Umbilical cord (tissue), 2 donors: ENCODE results near the gene SLC26A2. TPM values are rescaled to one million over a fixed set of nuclear protein-coding genes. Genes with fewer than 3 reads are reported as not detected.
A peak's percentile ranks its signal among the peaks of the same experiment; 100 is the strongest.

Source experiments
- DNase-seq: peaks from one replicate; pipeline ENCODE4 v3.0.0-alpha.2; 2015; ENCODE audit warnings: low spot score
- total RNA-seq: library from RNA; depleted of rRNA; stranded (reverse); fragments of >200 nt; gene quantifications from one replicate; pipeline ENCODE4 v1.2.3, GENCODE V29; 2014; ENCODE audit warnings: low replicate concordance; ENCODE audit not compliant: insufficient read depth

Gene SLC26A2
- total RNA-seq, 1 donor from 2014 or later, result 32.5 TPM

- no peak for DNase-seq
Observed at GRCh38 chr5:149961186-149961685, 678 bp downstream of the SLC26A2 start.

- peak; percentile 68 for DNase-seq
Observed at GRCh38 chr5:149961957-149962409, 1.4 kb downstream of the SLC26A2 start.

GRCh38 chr5:149962601-149963300 lies 2.2 kb downstream of the SLC26A2 start:
- DNase-seq, result no peak

- no peak for DNase-seq
Observed at GRCh38 chr5:149963729-149964128, 3.2 kb downstream of the SLC26A2 start.

GRCh38 chr5:149966946-149967345 lies 6.4 kb downstream of the SLC26A2 start:
- no peak for DNase-seq

- DNase-seq, result no peak
Observed at GRCh38 chr5:149969181-149969930, 8.8 kb downstream of the SLC26A2 start.

- DNase-seq, result no peak
Observed at GRCh38 chr5:149975409-149975808, 14.9 kb downstream of the SLC26A2 start.

GRCh38 chr5:149979896-149980295 lies 19.3 kb downstream of the SLC26A2 start:
- DNase-seq, result no peak

GRCh38 chr5:149981206-149981605 lies 20.6 kb downstream of the SLC26A2 start:
- DNase-seq, result no peak

- DNase-seq, result no peak
Observed at GRCh38 chr5:149982505-149982904, 21.9 kb downstream of the SLC26A2 start.

GRCh38 chr5:149988126-149988525 lies 27.6 kb downstream of the SLC26A2 start:
- no peak for DNase-seq

- peak; percentile 82 for DNase-seq
Observed at GRCh38 chr5:149990518-149991376, 30.2 kb downstream of the SLC26A2 start.

GRCh38 chr5:149993471-149993870 lies 32.9 kb downstream of the SLC26A2 start:
- DNase-seq, result no peak

- no peak for DNase-seq
Observed at GRCh38 chr5:149995385-149996204, 35.0 kb downstream of the SLC26A2 start.

GRCh38 chr5:149996205-149996890 lies 35.8 kb downstream of the SLC26A2 start:
- no peak for DNase-seq

GRCh38 chr5:149998281-149998680 lies 37.7 kb downstream of the SLC26A2 start:
- no peak for DNase-seq

- DNase-seq, result no peak
Observed at GRCh38 chr5:149999359-149999758, 38.8 kb downstream of the SLC26A2 start.

- DNase-seq, result no peak
Observed at GRCh38 chr5:149999866-150000255, 39.3 kb downstream of the SLC26A2 start.

- DNase-seq, result peak; percentile 97
Observed at GRCh38 chr5:150000256-150000989, 39.9 kb downstream of the SLC26A2 start, which contains the start of the genes HMGXB3 and TIGD6. HMGXB3 (plus strand) TSS chr5:150000739; CDS start chr5:150004853, 4,114 bp downstream. TIGD6 (minus strand) TSS chr5:150000654; CDS start chr5:149996348, 4,306 bp downstream.
